ENCODE measurements around the gene KNDC1.
A peak's percentile ranks its signal among the peaks of the same experiment; 100 is the strongest.
"Not testable (repeated sequence)": the region's sequence is repeated elsewhere in the genome, so short reads cannot be mapped to it uniquely, and the experiment has no call there.

KNDC1 gene

DNA sequence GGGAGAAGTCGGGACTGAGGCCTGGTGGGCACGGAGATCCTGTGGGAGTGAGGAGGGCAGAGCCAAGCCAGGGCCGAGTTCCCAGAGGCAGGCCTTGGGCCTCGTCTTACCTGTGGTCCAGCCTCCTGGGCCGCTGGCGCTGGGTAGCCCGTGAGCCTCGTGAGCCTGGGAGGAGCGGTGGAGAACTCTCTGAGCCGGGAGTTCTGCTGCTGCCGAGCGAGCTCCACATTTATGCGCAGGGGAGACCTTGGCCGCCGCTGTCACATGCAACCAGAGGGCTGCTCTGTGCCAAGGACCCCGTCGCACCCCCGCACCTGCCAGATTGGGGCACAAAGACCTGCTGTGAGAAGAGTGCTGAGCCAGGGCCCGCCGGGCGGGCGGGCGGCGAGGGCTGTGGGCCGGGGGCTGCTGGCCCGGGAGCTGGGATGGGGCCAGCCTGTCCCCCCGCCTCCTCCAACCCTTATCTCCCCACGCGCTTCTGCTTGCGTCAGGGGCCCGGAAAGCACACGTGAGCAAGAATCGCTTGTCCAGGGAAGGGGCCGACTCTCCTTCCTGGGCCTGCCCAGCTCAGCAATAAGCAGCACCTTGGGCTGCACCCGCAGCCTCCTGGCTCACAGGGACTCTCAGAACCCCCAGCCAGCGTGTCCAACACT, 87.8 kb downstream of the KNDC1 start:
- DNase-seq: no peak

DNA sequence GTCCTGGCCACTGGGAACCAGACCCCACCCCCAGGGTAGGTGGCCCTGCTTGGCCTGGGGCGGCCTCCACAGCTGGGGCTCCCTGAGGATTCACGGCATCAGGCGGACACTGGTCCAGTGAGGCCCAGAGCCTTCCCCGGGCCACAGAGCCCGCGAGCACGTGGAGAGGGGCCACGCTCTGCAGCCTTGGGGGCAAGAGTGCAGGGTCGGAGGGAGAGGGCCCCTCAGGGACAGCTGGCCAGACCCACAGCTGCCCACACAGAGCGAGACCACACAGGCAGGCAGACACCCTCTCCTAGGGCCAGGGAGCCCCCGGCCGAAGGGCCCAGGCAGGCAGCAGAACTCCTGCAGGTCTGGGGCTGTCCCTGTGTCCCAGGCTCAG, 88.3 kb downstream of the KNDC1 start:
- DNase-seq: no peak

DNA sequence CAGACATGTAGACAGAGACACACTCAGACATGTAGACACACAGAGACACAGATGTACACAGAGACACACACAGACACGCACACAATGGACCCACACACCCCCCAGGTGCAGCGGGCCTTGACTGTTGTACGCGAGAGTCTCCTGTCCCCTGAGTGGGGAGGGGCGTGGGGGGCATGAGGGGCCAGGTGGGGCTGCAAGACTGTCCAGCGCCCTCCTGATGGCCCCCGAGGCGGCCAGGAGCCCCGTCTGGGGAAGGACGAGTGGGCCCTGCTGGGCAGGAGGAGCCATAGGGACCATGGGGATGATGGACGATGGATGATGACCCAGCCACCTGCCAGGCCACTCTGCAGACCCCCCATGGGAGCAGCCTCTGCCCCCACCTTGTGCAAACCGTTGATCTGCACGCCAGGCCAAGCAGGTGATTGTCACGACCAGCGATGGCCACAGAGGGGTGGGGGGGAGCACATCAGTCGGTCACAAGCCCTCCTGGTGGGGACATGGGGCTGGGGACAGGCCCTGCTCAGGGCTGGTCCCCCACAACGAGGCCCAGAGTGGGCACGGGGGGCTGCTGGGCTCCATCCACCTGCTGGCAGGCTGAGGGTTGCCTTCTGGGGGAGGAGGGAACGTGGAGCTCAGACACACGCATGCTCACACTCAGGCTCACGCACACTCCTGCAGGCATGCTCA, 89.2 kb downstream of the KNDC1 start:
- DNase-seq: no peak

DNA sequence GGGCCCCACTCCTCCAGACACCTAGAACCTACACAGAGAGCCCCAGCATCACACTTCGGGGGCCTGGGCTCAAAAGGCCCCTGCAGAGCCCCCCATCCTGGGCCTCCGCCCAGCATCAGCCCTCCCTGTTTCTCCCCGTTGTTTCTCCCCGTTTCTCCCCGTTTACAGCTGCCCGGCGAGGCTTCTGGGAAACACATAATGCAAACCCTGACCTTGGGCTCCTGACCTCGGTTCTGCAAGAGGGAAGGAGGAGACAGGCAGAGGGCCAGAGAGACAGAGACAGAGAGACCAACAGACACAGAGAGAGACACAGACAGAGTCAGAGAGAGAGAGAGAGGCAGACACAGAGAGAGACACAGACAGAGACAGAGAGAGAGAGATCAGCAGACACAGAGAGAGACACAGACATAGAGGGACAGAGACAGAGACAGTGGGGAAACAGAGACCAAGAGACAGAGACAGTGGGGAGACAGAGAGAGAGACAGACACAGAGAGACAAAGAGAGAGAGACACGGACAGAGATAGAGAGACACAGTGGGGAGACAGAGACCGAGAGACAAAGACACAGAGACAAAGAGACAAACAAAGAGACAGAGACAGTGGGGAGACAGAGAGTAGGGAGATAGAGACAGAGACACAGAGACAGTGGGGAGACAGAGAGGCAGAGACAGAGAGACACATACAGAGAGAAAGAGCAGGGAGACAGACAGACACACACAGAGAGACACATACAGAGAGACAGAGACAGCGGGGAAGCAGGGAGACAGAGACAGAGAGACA, 90.1 kb downstream of the KNDC1 start:
- DNase-seq: no peak

DNA sequence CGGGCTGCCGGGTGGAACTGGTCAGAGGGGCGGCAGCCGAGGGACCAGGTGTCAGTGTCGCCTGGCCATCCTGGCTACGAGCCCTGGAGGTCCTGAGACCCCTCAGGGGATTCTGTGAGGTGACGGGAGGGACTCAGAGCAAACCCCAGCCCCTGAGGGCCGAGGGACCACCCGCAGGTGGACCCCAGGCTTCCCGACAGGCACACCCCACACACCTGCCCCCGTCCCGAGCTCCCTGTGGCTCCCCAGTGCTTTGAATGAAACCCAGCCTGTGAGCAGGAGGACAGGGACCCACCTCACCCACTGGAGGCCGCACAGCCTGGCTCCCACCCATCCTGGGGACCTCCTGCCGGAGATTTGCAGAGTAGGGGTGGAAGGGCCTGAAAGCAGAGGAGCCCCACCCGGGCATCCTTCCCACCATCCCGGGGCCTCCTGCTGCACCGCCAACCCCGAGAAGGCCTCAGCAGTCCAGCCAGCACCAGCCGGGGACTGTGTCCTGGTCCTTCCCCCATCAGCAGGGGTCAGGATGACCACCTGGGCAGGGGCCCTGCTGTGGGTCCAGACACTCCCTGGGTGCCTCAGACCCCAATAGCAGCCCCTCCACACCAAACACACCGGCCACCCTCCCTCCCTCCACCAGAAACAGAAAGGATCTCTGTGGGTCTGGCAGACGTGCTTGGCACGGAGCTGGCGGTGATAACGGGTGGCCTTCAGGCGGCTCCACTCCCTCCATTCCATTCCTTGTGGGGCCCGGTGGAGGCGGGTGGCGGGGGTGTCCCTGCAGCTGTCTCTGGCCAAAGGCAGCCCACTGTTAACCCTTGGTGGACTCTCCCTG, 91.6 kb downstream of the KNDC1 start:
- DNase-seq: no peak

DNA sequence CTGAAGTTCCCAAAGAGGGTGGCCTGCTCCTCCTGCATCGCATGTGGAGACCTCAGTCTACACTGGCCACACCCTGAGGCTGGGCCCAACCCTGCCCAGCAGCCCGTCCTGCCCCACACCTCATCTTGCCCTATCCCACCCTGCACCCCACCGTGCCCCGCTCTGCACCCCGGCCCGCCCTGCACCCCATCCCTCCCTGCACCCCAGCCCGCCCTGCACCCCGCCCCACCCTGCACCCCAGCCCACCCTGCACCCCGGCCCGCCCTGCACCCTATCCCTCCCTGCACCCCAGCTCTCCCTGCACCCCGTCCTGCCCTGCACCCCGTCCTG, 92.2 kb downstream of the KNDC1 start:
- DNase-seq: no peak

DNA sequence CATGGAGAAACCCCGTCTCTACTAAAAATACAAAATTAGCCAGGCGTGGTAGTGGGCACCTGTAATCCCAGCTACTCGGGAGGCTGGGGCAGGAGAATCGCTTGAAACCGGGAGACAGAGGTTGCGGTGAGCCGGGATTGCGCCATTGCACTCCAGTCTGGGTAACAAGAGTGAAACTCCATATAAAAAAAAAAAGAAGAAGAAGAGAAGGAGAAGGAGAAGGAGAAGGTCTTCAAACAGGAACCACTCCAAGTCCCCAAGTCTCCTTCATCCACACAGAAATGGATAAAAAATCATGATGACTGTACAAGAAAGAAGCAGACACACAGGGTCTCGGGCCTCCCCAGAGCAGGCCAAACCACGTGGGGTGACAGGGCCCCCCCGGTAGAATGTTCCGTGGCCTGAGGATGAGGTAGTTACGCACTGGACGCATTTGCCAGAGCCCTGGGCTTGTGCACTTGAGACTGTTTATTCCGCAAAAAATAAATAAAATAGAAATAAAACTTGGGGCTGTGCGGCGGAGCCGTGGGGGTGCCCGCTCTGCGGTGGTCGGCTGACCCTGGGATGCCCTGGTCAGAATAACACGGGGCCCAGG, 93.4 kb downstream of the KNDC1 start:
- DNase-seq: no peak

DNA sequence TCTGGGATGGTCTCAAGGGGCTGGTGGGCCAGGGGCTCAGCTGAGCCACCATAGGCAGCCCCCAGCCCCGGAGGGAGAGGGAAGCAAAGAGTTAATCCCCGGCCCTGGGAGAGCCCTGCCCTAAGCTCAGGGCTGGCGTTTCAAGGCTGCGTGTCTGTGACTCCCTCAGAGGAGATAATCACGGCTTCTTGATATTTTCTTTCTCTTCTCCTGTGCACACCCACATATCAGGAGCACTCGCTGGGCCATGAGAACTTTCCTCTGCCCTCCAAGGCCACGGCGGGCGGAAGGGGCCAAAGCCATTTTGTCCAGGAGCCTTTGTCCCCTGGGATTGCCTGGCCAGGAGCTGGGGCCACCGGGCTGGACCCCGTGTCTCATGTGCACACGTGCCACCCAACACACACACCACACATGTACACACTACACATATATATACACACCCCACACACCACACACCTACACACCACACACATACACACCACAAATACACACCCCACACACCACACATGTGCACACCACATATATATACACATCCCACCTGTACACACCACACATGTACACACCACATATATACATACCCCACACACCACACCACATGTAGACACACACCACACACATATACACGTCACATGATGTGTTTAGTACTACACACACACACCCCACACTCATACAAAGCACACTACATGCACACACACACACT, 94.6 kb downstream of the KNDC1 start:
- DNase-seq: no peak

DNA sequence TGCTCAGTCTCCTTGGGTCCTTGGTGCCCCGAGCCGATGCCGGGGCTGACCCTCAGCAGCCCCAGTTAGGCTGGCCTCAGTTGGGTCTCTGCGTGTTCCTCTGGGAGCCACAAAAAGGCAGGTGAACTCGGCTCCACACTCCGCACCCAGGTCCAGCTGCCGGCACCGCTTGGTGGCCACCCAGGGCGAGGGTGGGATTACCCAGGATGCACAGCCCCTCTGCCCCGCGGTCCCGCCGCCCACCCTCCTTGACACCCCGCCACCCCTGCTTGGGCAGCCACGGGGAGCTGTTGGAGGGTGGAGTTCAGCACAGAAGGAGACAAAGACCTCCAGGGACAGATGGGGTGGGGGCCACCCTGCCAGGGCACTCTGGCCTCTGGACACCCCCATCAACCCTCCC, 95.3 kb downstream of the KNDC1 start:
- DNase-seq: no peak

DNA sequence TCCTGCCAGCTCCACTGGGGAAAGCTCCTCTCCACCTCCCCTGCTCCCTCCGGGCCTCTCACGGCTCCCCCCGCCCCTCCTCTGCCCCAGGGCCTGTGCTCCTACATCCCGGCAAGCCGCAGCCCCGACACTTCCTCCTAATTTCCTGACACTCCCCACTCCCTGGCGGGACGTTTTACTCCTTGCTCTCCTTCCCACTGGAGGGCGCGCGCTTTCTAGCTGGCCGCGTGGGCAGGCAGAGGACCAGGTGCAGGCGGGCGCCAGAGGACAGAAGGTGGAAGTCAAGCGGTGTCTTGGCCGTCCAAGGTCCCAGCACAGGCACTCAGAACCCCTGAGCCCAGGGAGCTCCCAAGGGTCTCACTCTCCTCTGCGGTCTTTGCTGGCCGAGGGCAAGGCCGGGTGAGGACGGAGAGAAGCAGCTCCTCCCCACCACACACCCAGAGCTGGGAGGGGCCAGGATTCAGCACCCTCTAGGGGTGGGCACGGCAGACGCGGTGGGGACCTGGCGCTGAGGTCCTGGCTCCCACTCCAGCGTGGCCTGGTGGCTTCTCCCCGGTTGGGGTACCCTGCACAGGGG, 97.6 kb downstream of the KNDC1 start:
- DNase-seq: no peak

DNA sequence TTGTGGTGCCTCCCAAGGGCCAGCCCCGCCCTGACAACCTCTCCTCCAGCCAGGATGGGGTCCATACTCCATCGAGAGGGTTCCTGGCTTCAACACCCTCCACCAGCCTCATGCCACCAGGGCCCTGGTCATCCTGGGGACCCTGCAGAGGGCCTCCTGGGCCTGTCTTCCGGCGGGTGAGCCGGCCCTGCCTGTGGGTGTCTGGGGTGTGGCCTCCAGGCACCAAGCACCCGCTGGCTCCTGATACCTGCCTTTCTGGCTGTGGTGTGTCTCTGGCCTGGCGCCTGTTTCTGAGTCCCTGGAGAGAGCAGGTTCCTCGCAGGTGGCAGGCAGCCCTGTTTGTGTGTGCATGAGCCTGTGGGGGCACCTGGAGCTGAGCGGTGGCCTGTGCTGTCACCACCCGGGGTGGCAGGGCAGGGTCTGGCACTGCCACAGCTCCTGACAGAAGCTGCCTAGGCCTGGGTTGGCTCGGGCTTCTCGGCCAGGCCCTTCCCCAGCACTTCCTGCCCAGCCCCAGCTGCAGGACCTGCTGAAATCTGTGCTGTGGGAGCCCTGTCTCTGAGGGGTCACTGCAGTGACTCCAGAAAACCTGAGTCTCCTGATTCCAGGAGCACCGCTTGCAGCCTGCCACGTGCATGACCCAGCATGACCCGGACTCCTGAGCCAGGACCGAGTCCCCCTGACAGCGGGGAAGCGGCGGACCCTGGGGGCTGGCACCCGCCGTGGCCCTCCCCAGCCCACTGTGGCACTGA, 98.2 kb downstream of the KNDC1 start:
- DNase-seq: peak; percentile 14

DNA sequence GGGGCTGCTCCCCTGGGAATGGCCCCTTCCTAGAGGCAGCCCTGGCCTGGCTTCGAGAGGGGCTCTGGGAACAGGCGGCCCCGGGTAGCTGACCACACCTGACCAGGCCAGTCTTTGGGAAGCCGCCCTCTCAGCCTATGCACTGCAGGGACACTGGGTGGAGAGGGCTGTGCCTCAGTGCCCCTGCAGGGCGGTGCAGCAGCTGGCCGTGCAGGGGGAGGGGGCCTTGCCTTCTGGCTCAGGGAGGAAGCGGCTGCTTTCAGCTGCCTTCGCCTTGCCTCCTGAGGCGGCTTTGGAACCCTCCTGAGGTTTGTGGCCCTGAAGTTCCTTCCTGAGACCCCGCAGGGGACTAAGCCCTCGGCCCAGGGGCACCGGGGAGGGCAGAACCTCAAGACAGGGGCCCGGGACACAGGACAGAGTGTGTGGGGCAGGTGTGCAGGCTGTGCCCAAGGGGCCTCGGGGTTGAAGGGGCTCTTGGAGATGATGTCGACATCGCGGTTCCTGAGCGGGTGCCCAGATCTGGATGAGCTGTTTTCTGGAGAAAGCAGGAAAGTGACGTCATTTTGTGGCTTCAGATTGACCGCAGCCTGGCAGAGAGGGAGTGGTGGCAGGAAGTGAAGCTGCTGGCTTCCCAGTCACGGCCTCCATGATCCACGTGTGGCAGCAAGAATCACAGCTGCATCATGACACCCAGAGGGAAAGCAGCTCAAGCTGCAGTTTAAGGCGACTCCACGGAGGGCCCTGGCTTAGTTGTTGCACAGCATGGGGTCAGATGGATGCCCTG, 99.0 kb downstream of the KNDC1 start:
- no peak for DNase-seq

DNA sequence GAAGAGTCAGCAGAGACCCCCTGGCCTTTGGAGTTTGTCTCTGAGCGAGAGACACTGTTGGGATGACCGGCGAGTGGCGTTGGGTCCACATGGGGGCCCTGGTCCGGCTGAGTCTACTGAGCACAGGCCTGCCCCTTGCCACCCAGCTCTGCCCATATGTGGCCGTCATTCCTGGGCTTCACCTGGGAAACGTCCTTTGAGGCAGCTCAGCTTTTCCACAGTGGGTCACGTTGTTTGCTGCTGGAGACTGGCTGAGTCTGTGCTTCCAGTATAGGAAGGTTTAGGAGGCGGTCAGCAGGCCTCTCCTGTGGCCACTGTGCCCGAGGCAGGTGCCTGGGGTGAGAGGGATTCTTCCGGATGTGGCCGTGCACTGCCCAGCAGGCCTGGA, 99.6 kb downstream of the KNDC1 start:
- DNase-seq: no peak

DNA sequence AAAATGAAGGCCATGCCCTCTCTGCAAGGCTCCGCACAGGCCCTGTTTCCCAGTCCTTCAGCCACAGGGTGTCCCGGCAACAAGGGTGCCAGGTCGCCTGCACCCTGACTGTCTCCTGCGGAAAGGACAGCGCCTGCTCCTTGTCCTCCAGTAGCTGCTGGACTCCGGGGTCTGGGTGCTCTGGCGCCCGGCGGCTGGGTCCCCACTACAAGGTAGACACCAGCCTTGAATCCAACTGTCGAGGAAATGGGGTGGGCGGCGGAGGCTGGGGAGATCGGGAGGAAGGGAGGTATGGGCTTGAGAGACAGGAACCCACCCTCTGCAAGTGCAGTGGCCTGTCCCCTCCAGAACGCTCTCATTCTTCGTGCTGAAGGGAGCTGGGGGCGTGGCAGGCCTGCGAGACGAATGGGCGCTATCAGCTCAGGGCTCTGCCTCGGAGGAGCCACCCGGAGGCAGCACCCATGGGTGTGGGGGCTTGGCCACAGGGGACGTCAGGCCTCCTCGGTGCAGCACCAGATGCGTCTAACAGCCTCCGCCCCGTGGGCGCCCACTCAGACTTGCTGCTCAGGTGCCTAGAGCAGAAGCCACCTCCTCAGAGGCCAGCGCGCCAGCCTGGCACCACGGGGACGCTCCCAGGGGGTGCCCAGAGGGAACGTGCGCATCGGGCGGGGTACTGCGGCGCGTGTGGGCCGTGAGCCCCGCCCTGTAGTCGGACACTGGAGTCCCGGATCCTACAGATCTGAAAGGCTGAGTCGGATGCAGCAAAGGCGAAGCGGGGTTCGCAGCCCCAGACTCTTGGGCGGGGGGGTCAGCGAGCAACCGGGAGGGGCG, 101.1 kb downstream of the KNDC1 start:
- no peak for DNase-seq

DNA sequence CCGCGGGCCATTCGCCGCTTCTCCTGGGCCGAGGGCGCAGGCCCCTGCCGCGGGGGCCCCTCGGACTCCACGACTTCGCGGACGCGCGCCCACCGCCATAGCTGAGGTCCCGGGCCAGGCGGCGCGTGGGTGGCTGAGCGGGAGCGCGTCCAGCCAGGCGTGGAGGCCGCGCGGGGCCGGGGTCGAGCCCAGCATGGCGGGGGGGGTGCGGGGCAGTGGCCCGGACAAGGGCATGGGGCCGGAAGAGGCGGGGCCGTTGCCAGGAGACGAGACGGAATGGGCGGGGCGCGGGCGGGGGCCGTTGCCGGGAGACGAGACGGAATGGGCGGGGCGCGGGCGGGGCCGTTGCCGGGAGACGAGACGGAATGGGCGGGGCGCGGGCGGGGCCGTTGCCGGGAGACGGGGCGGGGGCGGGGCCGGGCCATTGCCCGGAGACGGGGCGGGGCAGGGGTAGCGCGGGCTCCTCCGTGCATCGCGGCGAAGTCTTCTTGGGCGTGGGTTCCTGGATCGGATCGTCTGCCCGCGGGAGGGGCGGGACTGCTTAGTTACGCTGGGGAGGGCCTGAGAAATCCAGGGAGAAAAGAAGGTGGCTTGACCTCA, 101.8 kb downstream of the KNDC1 start:
- DNase-seq: peak; percentile 62

DNA sequence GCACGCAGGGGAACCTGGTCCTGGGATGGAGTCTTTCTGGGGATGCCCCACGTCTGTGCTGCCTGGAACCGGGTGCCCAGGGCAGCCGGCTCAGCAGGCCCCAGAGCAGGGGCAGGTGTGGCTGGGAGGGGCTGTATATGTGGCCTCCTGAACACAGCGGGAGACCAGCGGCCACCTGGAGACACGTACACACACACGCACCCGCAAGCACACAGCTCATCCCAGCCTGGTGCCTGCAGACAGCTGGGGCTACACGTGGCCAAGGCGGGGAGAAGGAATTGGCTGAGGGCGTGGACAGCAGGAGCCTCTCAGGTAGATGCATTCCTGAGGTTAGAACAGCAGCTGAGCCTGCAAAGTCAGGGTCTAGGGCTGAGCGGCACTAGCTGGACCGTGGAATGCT, 102.7 kb downstream of the KNDC1 start:
- peak; percentile 48 for DNase-seq

DNA sequence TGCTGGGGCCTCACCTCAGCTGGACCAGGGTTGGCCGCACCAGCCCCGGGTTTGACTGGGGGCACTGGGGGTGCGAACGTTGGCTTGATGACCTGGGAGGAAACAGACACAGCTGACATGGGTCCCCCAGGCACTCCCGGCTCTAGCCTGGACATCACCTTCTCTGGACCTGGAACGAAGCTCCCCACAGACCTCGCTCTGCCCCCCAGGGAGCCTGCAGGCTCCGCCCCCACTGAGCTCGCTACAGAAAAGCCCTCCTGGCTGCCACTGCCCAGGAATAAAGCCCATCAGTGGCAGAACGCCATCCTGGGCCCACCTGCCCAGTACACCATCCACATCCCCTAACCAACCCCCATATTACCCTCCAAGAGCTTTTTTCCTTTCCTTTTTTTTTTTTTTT, 103.7 kb downstream of the KNDC1 start:
- no peak for DNase-seq

DNA sequence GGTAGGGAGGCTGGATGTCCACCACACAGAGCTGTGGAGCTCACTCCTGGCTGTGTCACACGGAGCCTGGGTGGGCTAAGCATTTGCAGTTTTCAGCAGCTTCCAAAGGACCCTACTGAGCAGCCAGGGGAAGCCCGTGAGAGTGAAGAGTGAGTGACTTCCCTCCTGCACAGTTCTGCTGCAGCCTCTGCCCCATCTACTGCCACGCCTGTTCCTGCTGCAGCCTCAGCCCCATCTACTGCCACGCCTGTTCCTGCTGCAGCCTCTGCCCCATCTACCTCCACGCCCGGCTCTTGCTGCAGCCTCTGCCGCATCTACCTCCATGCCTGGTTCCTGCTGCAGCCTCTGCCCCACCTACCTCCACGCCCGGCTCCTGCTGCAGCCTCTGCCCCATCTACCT, 104.4 kb downstream of the KNDC1 start:
- no peak for DNase-seq

DNA sequence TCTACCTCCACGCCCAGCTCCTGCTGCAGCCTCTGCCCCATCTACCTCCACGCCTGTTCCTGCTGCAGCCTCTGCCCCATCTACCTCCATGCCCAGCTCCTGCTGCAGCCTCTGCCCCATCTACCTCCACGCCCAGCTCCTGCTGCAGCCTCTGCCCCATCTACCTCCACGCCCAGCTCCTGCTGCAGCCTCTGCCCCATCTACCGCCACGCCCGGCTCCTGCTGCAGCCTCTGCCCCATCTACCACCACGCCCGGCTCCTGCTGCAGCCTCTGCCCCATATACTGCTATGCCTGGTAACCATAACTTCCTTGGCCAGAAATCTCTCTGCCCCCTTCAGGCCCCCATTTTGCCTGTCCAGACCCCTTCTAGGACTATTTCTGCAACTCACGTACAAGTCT, 105.0 kb downstream of the KNDC1 start:
- not testable (repeated sequence) for DNase-seq
